ENCODE results near the gene ERG28.

DNA sequence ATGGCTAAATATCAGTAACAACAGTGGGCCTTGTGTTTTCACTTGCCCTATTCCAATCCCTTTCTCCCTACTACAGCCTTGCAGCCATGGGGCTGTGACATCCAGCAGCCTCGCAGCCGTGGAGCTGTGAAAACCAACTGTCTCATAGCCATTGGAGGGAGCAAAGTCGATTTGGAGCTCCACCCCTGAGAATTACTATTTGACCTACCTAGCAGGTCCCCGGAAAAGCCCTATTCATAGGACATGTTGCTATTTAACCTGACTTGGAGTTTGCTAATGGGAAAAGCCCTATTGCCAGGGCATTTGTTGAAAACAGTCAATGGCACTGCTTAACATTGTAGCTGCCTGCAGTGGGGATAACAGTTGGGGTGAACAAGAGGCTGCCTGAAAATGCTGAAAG lies 33.3 kb downstream of the ERG28 start:
- TF ChIP-seq, protein P1, sequence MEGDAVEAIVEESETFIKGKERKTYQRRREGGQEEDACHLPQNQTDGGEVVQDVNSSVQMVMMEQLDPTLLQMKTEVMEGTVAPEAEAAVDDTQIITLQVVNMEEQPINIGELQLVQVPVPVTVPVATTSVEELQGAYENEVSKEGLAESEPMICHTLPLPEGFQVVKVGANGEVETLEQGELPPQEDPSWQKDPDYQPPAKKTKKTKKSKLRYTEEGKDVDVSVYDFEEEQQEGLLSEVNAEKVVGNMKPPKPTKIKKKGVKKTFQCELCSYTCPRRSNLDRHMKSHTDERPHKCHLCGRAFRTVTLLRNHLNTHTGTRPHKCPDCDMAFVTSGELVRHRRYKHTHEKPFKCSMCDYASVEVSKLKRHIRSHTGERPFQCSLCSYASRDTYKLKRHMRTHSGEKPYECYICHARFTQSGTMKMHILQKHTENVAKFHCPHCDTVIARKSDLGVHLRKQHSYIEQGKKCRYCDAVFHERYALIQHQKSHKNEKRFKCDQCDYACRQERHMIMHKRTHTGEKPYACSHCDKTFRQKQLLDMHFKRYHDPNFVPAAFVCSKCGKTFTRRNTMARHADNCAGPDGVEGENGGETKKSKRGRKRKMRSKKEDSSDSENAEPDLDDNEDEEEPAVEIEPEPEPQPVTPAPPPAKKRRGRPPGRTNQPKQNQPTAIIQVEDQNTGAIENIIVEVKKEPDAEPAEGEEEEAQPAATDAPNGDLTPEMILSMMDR (IDR thresholded peaks at IDR 0.05): no peak
- TF ChIP-seq POLR2A (IDR thresholded peaks at IDR 0.05) (no peak), POLR2AphosphoS5 (IDR thresholded peaks at IDR 0.05) (no peak)
